Measurements from ENCODE around the gene RIIAD1. TPM values are rescaled to one million over a fixed set of nuclear protein-coding genes. Genes with fewer than 3 reads are reported as not detected.

RIIAD1 gene
- total and polyA plus RNA-seq, 2 donors (not counting 3 experiments of a cell fraction or from before 2014, with no cell fraction given) = not detected

GRCh38 chr1:151692226-151692625 lies 29.1 kb upstream of the RIIAD1 start:
- CTCF ChIA-PET = interaction anchor here (0.6 to 2.5 kb wide), 9 partner anchors 9 to 144 kb away, joined by 3 to 13 read pairs (median 4); partner anchors contain the start of gene MRPL9
- no peaks in the 10 kb centered on the region for H3K9me3 ChIP-seq (replicated peaks; ENCODE audit: control insufficient read depth, insufficient read depth, low read length)
- no TSS peak for BruUV-seq (replicated peaks)
- no peak overlapping the region for H3K4me3 ChIP-seq (replicated peaks in 1 of 3; ENCODE audit: insufficient read depth in 1 of 3, low read depth in 1 of 3, low read length in 3 of 3)
- H2AFZ ChIP-seq (ENCODE audit: low read depth, low read length) = no peak overlapping the region
- H3K4me1 ChIP-seq (ENCODE audit: control insufficient read depth, extremely low read depth, insufficient read depth, low read length) = no peaks in the 10 kb centered on the region
- no peak overlapping the region for H3K4me2 ChIP-seq (ENCODE audit: insufficient read depth, low read length)
- H3K9me1 ChIP-seq (replicated peaks; ENCODE audit: control insufficient read depth, extremely low read depth, insufficient read depth, low read length) = no peaks in the 10 kb centered on the region
- dilution Hi-C loops (cut with MboI; ENCODE audit: extremely low pct_ligation_motif_present, low sequenced_read_pairs) = no loop called here
- FAIRE-seq (no peak), DNase-seq (ENCODE audit: low read depth, low spot score) (peak; percentile 30)
- H4K20me1 ChIP-seq (replicated peaks; ENCODE audit: control insufficient read depth, extremely low read depth, insufficient read depth, low read length) = no peaks in the 10 kb centered on the region
- no peaks in the 10 kb centered on the region for H3K27me3 ChIP-seq (ENCODE audit: control insufficient read depth in 2 of 2, insufficient read depth in 2 of 2, low read length in 2 of 2)
- H3K36me3 ChIP-seq (ENCODE audit: control insufficient read depth in 2 of 2, extremely low read depth in 1 of 2, insufficient read depth in 2 of 2, low read length in 2 of 2) = peaks cover 0 to 2% of the 10 kb centered on the region in 2 experiments
- H3K9ac ChIP-seq (replicated peaks; ENCODE audit: extremely low read depth, insufficient read depth, low read length) = no peak overlapping the region
- intact Hi-C loops (cut with micrococcal nuclease) = loop anchor here (5.0 kb wide), 1 partner anchor 250 kb away; no protein-coding TSS in a partner anchor
- TF ChIP-seq MYC (IDR thresholded peaks at IDR 0.05; ENCODE audit: low read depth, low read length) (no peak), POLR2A (IDR thresholded peaks at IDR 0.05; ENCODE audit: low read depth, low read length) (no peak), MAX (IDR thresholded peaks at IDR 0.05; ENCODE audit: insufficient read depth, insufficient read length) (no peak), JUN (IDR thresholded peaks at IDR 0.05; ENCODE audit: borderline replicate concordance, insufficient read depth, insufficient read length, low read depth) (no peak), EZH2 (IDR thresholded peaks at IDR 0.05; ENCODE audit: borderline replicate concordance, low read depth, low read length, severe bottlenecking) (no peak), FOS (IDR thresholded peaks at IDR 0.05; ENCODE audit: borderline replicate concordance, insufficient read depth, low read length) (no peak), POLR2AphosphoS5 (IDR thresholded peaks at IDR 0.05; ENCODE audit: insufficient read depth, low read depth, low read length) (no peak), GATA2 (IDR thresholded peaks at IDR 0.05; ENCODE audit: insufficient read depth, insufficient read length, low read depth, low read length) (no peak)
- TF ChIP-seq, protein P1, sequence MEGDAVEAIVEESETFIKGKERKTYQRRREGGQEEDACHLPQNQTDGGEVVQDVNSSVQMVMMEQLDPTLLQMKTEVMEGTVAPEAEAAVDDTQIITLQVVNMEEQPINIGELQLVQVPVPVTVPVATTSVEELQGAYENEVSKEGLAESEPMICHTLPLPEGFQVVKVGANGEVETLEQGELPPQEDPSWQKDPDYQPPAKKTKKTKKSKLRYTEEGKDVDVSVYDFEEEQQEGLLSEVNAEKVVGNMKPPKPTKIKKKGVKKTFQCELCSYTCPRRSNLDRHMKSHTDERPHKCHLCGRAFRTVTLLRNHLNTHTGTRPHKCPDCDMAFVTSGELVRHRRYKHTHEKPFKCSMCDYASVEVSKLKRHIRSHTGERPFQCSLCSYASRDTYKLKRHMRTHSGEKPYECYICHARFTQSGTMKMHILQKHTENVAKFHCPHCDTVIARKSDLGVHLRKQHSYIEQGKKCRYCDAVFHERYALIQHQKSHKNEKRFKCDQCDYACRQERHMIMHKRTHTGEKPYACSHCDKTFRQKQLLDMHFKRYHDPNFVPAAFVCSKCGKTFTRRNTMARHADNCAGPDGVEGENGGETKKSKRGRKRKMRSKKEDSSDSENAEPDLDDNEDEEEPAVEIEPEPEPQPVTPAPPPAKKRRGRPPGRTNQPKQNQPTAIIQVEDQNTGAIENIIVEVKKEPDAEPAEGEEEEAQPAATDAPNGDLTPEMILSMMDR (IDR thresholded peaks at IDR 0.05; ENCODE audit: extremely low read depth in 1 of 2, insufficient read depth in 1 of 2, low read depth in 1 of 2, low read length in 2 of 2) = no peak
- no peaks in the 10 kb centered on the region for H3K79me2 ChIP-seq (ENCODE audit: control insufficient read depth, insufficient read depth, low read length)
- no peak overlapping the region for H3K27ac ChIP-seq (ENCODE audit: insufficient read depth, low read depth, low read length)
- POLR2A ChIA-PET = no interaction called here
